Measurements from ENCODE around the gene TMEM175. TPM values are rescaled to one million over a fixed set of nuclear protein-coding genes. Genes with fewer than 3 reads are reported as not detected.

TMEM175 gene
- total and polyA plus RNA-seq, 2 of the 8 experiments (the other 6 are each of a cell fraction or from before 2014, with no cell fraction given): 4.9 to 20.7 TPM

DNA sequence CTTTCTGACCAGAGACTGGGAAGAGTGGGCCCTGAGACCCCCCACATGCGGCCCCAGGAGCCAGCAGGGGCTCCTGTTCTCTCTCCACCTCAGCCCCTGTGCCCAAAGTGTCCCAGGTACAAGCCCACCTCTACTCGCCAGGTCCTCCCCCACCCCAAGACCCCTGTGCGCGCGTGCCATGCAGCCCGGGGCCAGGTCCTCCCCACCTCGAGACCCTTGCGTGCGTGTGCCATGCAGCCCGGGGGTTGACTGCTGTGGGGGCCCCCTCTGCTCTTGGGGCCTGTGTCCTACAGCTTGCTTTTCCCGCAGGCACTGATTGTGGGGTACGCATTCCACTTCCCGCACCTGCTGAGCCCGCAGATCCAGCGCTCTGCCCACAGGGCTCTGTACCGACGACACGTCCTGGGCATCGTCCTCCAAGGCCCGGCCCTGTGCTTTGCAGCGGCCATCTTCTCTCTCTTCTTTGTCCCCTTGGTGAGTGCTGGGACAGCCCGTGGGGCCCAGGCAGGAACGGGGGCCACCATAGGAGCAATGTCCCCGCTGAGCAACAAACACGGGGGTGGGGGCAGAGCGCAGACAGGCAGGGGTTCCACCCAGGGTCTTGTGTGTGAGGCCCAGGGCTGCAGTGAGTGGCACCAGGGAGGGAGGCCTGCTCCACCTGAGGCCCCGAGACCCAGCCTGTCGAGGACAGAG is 20.8 kb downstream of the TMEM175 start:
- Histone ChIP-seq H3K14ac (ENCODE audit: insufficient read length) (no peak overlapping the region), H3K56ac (replicated peaks; ENCODE audit: insufficient read length, low read depth, low read length) (no peak overlapping the region), H3K23me2 (ENCODE audit: low read depth, low read length) (no peaks in the 10 kb centered on the region), H3K9ac (replicated peaks in 1 of 4; ENCODE audit: extremely low read depth in 1 of 4, low read depth in 3 of 4, low read length in 3 of 4) (no peak overlapping the region), H2AFZ (ENCODE audit: low read length) (no peak overlapping the region), H3K18ac (ENCODE audit: extremely low read depth, low read length) (no peak overlapping the region), H3K79me1 (ENCODE audit: low read depth, low read length) (no peaks in the 10 kb centered on the region), H3K27ac (ENCODE audit: low read depth, low read length) (no peak overlapping the region), H3K4me1 (replicated peaks in 1 of 4; ENCODE audit: control insufficient read depth in 3 of 4, insufficient read depth in 4 of 4, low read length in 3 of 4) (no peaks in the 10 kb centered on the region; a peak in 1 of 7 replicates), H2BK20ac (ENCODE audit: low read length) (no peak overlapping the region), H3K4me3 (ENCODE audit: extremely low read depth in 1 of 4, insufficient read depth in 2 of 4, low read depth in 3 of 4, low read length in 4 of 4) (no peak overlapping the region), H3K27me3 (replicated peaks in 1 of 4; ENCODE audit: control insufficient read depth in 3 of 4, extremely low read depth in 1 of 4, insufficient read depth in 3 of 4, low read length in 3 of 4) (peaks cover 0 to 3% (median 0%) of the 10 kb centered on the region in 4 experiments; a peak in 1 of 7 replicates), H4K5ac (ENCODE audit: insufficient read length, low read depth, low read length) (no peak overlapping the region), H4K20me1 (replicated peaks in 1 of 2; ENCODE audit: control insufficient read depth in 1 of 2, insufficient read depth in 2 of 2, low read length in 2 of 2) (peaks cover 0 to 3% of the 10 kb centered on the region in 2 experiments), H4K91ac (replicated peaks; ENCODE audit: insufficient read length, low read length) (no peak overlapping the region), H3K9me3 (ENCODE audit: insufficient read depth in 2 of 2, low read depth in 1 of 2, low read length in 1 of 2) (no peaks in the 10 kb centered on the region), H3K23ac (ENCODE audit: insufficient read length) (no peak overlapping the region), H3K36me3 (ENCODE audit: control insufficient read depth in 2 of 4, insufficient read depth in 4 of 4, low read length in 3 of 4) (no peaks in the 10 kb centered on the region), H3K79me2 (ENCODE audit: control insufficient read depth in 1 of 2, insufficient read depth in 2 of 2, low read length in 2 of 2) (no peaks in the 10 kb centered on the region), H2BK15ac (ENCODE audit: low read length) (no peak overlapping the region), H4K8ac (ENCODE audit: extremely low read depth, insufficient read depth, low read length) (no peak overlapping the region; the same call in 1 of the 2 replicates), H3K4ac (replicated peaks; ENCODE audit: insufficient read length, low read depth, low read length) (no peak overlapping the region), H2AK5ac (ENCODE audit: low read depth, low read length) (no peak overlapping the region), H2BK12ac (ENCODE audit: low read depth, low read length) (no peak overlapping the region), H2BK120ac (replicated peaks; ENCODE audit: low read depth, low read length) (no peak overlapping the region), H2BK5ac (ENCODE audit: low read depth, low read length) (no peak overlapping the region), H3K4me2 (ENCODE audit: insufficient read depth in 1 of 2, low read depth in 2 of 2, low read length in 2 of 2) (no peak overlapping the region)
- WGBS, 2 experiments (ENCODE audit: extremely low coverage in 1 of 2, insufficient coverage in 1 of 2, insufficient read length in 1 of 2, insufficient replicate concordance in 2 of 2, low coverage in 1 of 2, low lambda C conversion rate in 2 of 2, missing lambda C conversion rate in 1 of 2): 91% methylated on average over 28 of the region's 28 CpGs; no CpG with 5 or more reads in 1 of the 2 experiments
- CTCF ChIA-PET (ENCODE audit: partially characterized antibody): no interaction called here
- POLR2A ChIA-PET (ENCODE audit: partially characterized antibody): no interaction called here
- DNase-seq (ENCODE audit: low read depth in 1 of 2, low spot score in 2 of 2) (no peak), FAIRE-seq (no peak)
- no peak for TF ChIP-seq RXRA (IDR thresholded peaks at IDR 0.05; ENCODE audit: insufficient read depth, low read depth, low read length)
- TF ChIP-seq KDM5A (IDR thresholded peaks at IDR 0.05; ENCODE audit: low read length): no peak
- TF ChIP-seq SP4 (IDR thresholded peaks at IDR 0.05; ENCODE audit: low read length): no peak
- no peak for TF ChIP-seq NRF1 (IDR thresholded peaks at IDR 0.05; ENCODE audit: low read depth, low read length)
- TF ChIP-seq EP300 (IDR thresholded peaks at IDR 0.05; ENCODE audit: borderline replicate concordance in 1 of 2, low read depth in 2 of 2, low read length in 2 of 2): no peak
- TF ChIP-seq EGR1 (IDR thresholded peaks at IDR 0.05; ENCODE audit: borderline replicate concordance, low read depth, low read length): no peak
- TF ChIP-seq NANOG (IDR thresholded peaks at IDR 0.05; ENCODE audit: insufficient read depth, low read depth, low read length, poor library complexity, severe bottlenecking): no peak
- no peak for TF ChIP-seq E2F6 (IDR thresholded peaks at IDR 0.05)
- no peak for TF ChIP-seq EZH2 (IDR thresholded peaks at IDR 0.05; ENCODE audit: low read depth, low read length, severe bottlenecking)
